BE2C (cell line): Measurements from ENCODE around the gene FRY.

Source experiments
- DNase-seq: peaks from one replicate; pipeline ENCODE4 v3.0.0-alpha.2; 2020
- H3K27me3 ChIP-seq: fragments of 250-450 bp; sonication (Bioruptor Pico); 2 replicates; pipeline ENCODE4 v1.5.1; 2020; ENCODE audit warnings: mild to moderate bottlenecking
- H3K36me3 ChIP-seq: fragments of 250-450 bp; sonication (Bioruptor Pico); 2 replicates; pipeline ENCODE4 v1.5.1; 2020; ENCODE audit warnings: mild to moderate bottlenecking
- H3K4me1 ChIP-seq: fragments of 250-450 bp; sonication (Bioruptor Pico); 2 replicates; pipeline ENCODE4 v1.5.1; 2020
- H3K4me3 ChIP-seq: 2 replicates; pipeline ENCODE4 v1.5.1; 2011; ENCODE audit warnings: low read depth, low read length
- H3K9me3 ChIP-seq: fragments of 250-450 bp; sonication (Bioruptor Pico); 2 replicates; pipeline ENCODE4 v1.5.1; 2020
- CTCF ChIP-seq: IDR thresholded peaks from 2 replicates; pipeline ENCODE4 v1.5.1; 2012; ENCODE audit warnings: mild to moderate bottlenecking, low read depth, low read length

The FRY gene

DNA sequence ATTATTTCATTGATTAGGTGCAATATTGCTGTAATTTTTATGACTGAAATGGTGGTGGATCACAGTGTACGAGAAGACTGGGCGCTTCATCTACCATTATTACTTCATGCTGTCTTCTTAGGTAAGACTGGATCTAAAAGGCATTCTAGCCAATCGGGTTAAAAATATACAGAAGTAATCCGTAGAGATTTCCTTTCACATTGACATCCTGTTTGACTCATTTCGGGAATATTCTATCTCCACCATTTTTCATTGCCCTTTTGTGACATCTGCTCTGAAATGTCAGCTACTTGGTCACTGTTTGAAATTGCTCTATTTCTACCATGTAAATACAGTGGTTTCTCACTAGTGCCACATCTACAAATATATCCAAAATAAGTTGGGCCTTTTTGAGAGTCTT lies 193.3 kb downstream of the FRY start:
- Histone ChIP-seq H3K27me3 (no peaks in the 10 kb centered on the region), H3K36me3 (peaks cover 23% of the 10 kb centered on the region), H3K9me3 (no peaks in the 10 kb centered on the region), H3K4me1 (peaks cover 6% of the 10 kb centered on the region; the same call in 1 of the 2 replicates), H3K4me3 (no peak overlapping the region)
- TF ChIP-seq CTCF = no peak
- no peak for DNase-seq

DNA sequence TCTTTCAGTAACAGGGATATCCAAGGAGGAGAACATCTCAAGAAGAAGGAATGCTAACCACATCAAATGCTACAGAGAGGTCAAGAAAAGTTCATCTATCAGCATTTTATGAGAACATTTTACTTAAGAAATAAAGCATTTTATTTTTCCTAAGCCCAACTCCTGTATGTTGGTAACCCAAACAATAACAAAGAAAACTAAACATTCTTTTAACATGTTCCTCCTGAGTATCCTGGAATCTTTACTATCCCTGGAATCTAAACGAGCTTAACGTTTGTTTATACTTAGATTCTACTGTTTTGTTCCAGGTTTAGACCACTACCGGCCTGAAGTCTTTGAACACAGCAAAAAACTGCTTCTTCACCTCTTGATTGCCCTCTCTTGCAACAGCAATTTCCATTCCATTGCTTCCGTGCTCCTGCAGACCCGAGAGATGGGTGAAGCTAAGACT lies 193.9 kb downstream of the FRY start:
- peaks cover 23% of the 10 kb centered on the region for H3K36me3 ChIP-seq
- H3K9me3 ChIP-seq = no peaks in the 10 kb centered on the region
- H3K4me3 ChIP-seq = no peak overlapping the region
- peaks cover 6% of the 10 kb centered on the region; the same call in 1 of the 2 replicates for H3K4me1 ChIP-seq
- no peak for DNase-seq
- TF ChIP-seq CTCF = no peak
- H3K27me3 ChIP-seq = no peaks in the 10 kb centered on the region

DNA sequence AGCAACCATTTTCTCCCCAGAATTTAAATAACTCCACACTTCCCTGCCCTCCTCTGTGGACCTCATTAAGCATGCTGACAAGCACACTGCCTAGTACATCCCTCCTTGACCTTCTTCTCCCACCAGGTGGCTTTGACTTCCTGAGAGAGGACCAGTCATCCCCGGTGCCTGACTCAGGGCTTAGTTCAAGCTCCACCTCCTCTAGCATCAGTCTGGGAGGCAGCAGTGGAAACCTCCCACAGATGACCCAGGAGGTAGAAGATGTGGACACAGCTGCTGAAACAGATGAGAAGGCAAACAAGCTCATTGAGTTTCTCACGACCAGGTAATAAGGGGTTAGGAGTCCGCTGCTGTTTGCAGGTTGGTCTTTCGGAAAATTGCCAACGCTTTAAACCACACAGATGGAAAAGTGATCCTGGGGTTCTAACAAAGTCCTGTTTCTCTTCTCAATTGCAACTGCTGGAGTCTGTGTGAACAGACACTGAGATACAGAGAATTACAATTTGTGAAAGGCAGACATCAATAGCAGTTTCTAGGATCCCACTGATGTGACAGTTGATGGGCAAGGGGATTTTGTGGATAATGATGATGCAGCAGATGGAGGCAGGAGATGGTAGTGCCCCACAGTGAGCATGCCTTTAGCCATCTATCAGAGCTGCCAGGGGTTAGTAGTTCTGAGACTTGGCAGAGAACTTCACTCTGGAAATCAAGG lies 196.9 kb downstream of the FRY start:
- Histone ChIP-seq H3K27me3 (no peaks in the 10 kb centered on the region), H3K4me3 (no peak overlapping the region), H3K9me3 (no peaks in the 10 kb centered on the region), H3K4me1 (peaks cover 6% of the 10 kb centered on the region), H3K36me3 (peaks cover 37% of the 10 kb centered on the region)
- DNase-seq = no peak
- no peak for TF ChIP-seq CTCF

DNA sequence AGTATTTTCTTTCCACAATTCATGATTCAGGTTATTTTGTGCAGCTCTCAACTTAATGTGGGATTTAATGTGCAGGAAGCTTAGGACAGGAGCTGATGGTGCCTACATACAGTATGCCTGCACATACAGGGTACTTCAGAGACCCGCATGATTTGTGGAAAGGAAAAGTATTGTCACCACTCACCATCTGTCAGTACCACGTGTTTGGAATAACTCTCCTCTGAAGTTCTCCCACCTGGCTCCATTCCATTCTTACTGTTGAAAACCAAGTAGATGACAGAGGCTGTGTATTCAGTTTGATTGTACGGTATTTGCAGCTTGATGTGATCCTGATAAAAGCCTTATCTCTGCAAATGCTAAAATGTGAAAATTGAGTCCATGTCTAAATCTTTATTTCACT lies 197.9 kb downstream of the FRY start:
- H3K27me3 ChIP-seq = no peaks in the 10 kb centered on the region
- no peak for DNase-seq
- peaks cover 6% of the 10 kb centered on the region for H3K4me1 ChIP-seq
- no peaks in the 10 kb centered on the region for H3K9me3 ChIP-seq
- peaks cover 40% of the 10 kb centered on the region for H3K36me3 ChIP-seq
- no peak overlapping the region for H3K4me3 ChIP-seq
- TF ChIP-seq CTCF = no peak

GRCh38 chr13:32232263-32232662 lies 200.7 kb downstream of the FRY start:
- no peak for TF ChIP-seq CTCF
- DNase-seq = no peak
- H3K4me3 ChIP-seq = no peak overlapping the region
- H3K27me3 ChIP-seq = no peaks in the 10 kb centered on the region
- peaks cover 6% of the 10 kb centered on the region for H3K4me1 ChIP-seq
- H3K36me3 ChIP-seq = peaks cover 52% of the 10 kb centered on the region
- H3K9me3 ChIP-seq = no peaks in the 10 kb centered on the region

GRCh38 chr13:32233062-32233461 lies 201.5 kb downstream of the FRY start:
- TF ChIP-seq CTCF = no peak
- no peaks in the 10 kb centered on the region for H3K9me3 ChIP-seq
- no peak for DNase-seq
- H3K4me3 ChIP-seq = no peak overlapping the region
- peaks cover 6% of the 10 kb centered on the region for H3K4me1 ChIP-seq
- H3K36me3 ChIP-seq = peaks cover 58% of the 10 kb centered on the region
- H3K27me3 ChIP-seq = no peaks in the 10 kb centered on the region
